HepG2 (cell line): Measurements from ENCODE around the gene PARVA. TPM values are rescaled to one million over a fixed set of nuclear protein-coding genes. Genes with fewer than 3 reads are reported as not detected.

Experiments used
- ATAC-seq: fragments of 200-7000 bp; cut with Tn5 transposase; 3 replicates; pipeline ENCODE4 v1.9.1; 2020; ENCODE audit warnings: mild to moderate bottlenecking, moderate library complexity
- BruUV-seq: library from RNA; stranded (reverse); fragments of 400-500 nt; replicated peaks from 2 replicates; lab custom pipeline; 2021; lab: Mats Ljungman, UMichigan
- CTCF ChIA-PET: fragments of 300-600 bp; formaldehyde crosslinking; extraction: SDS; loops from one replicate; lab custom pipeline; 2021; ENCODE audit warnings: low total read pairs, inconsistent platforms, low intra/inter-chr PET ratio; lab: Yijun Ruan, JAX
- POLR2A ChIA-PET: fragments of 350-600 bp; sonication (Branson Sonifier 250); formaldehyde crosslinking; loops from one replicate; lab custom pipeline; 2020; ENCODE audit warnings: antibody characterized with exemption, inconsistent platforms; lab: Yijun Ruan, JAX
- DNase-seq: peaks from one replicate; pipeline ENCODE4 v3.0.0-alpha.2; 2015; ENCODE audit warnings: low spot score
- FAIRE-seq: peaks from 3 replicates; lab custom pipeline; 2011; peaks lifted over from hg19 to GRCh38; lab: Jason Lieb, UNC
- H2AFZ ChIP-seq: one replicate; pipeline ENCODE4 v1.6.1; 2011; ENCODE audit warnings: low read length, inconsistent platforms
- H3K27ac ChIP-seq: fragments of 300-600 bp; 3 replicates; pipeline ENCODE4 v1.8.0; 2011; ENCODE audit warnings: mixed run types, mild to moderate bottlenecking, mixed read lengths, low read length, inconsistent platforms; ENCODE audit not compliant: insufficient read depth; ENCODE audit errors: extremely low read length
- H3K27me3 ChIP-seq, 2 experiments: fragments of 200-600 bp in 1 of 2; 2 replicates in 1 of 2; 3 replicates in 1 of 2; pipeline versions ENCODE4 v1.6.0 to v1.8.0; 2011; ENCODE audit warnings: low read length in 2 of 2, mild to moderate bottlenecking in 2 of 2, moderate library complexity in 2 of 2, inconsistent platforms in 1 of 2; ENCODE audit not compliant: insufficient read depth in 2 of 2, control insufficient read depth in 1 of 2
- H3K36me3 ChIP-seq, 2 experiments: fragments of 200-600 bp in 1 of 2; replicated peaks in 1 of 2; 2 replicates in 1 of 2; 3 replicates in 1 of 2; pipeline versions ENCODE4 v1.5.1 to v1.8.0; 2011; ENCODE audit warnings: low read length in 2 of 2, inconsistent platforms in 1 of 2; ENCODE audit not compliant: insufficient read depth in 2 of 2, control insufficient read depth in 1 of 2
- H3K4me1 ChIP-seq: 2 replicates; pipeline ENCODE4 v1.5.1; 2012; ENCODE audit warnings: low read length, inconsistent platforms; ENCODE audit not compliant: insufficient read depth
- H3K4me2 ChIP-seq: 2 replicates; pipeline ENCODE4 v1.6.0; 2011; ENCODE audit warnings: low read depth, low read length, inconsistent platforms
- H3K4me3 ChIP-seq, 3 experiments: fragments of 200-600 bp in 1 of 3; sonication (generic), shearing (Covaris generic) in 1 of 3; replicated peaks in 1 of 3; 2 replicates each; pipeline ENCODE4 v1.5.1; 2011 to 2016; ENCODE audit warnings: low read length in 3 of 3, inconsistent platforms in 2 of 3, low read depth in 2 of 3, mild to moderate bottlenecking in 2 of 3, control low read depth in 1 of 3, mixed read lengths in 1 of 3; ENCODE audit not compliant: insufficient read depth in 1 of 3
- H3K79me2 ChIP-seq: one replicate; pipeline ENCODE4 v1.6.1; 2011; ENCODE audit warnings: low read length, inconsistent platforms; ENCODE audit not compliant: insufficient read depth
- H3K9ac ChIP-seq: 2 replicates; pipeline ENCODE4 v1.6.0; 2011; ENCODE audit warnings: mild to moderate bottlenecking, low read depth, low read length, inconsistent platforms; ENCODE audit not compliant: insufficient read depth
- H3K9me3 ChIP-seq: 2 replicates; pipeline ENCODE4 v1.5.1; 2012; ENCODE audit warnings: mild to moderate bottlenecking, low read length
- H4K20me1 ChIP-seq: 2 replicates; pipeline ENCODE4 v1.6.0; 2011; ENCODE audit warnings: inconsistent platforms, mild to moderate bottlenecking, low read length, moderate library complexity; ENCODE audit not compliant: insufficient read depth
- BRF2 ChIP-seq: sonication (generic); formaldehyde crosslinking; IDR thresholded peaks from 2 replicates; pipeline ENCODE4 v1.8.1; 2022; ENCODE audit warnings: mild to moderate bottlenecking, missing genetic modification reagents
- CBX1 ChIP-seq: IDR thresholded peaks from one replicate; pipeline ENCODE4 v1.6.1; 2016; ENCODE audit warnings: antibody characterized with exemption, low read depth
- KDM6A ChIP-seq: IDR thresholded peaks from 2 replicates; pipeline ENCODE4 v1.6.1; 2016; ENCODE audit warnings: low read depth
- NFIC ChIP-seq: IDR thresholded peaks from 2 replicates; pipeline ENCODE4 v1.6.1; 2012; ENCODE audit warnings: mild to moderate bottlenecking, low read length, inconsistent platforms
- XBP1 ChIP-seq: sonication (generic); formaldehyde crosslinking; IDR thresholded peaks from 2 replicates; pipeline ENCODE4 v1.5.0; 2020; ENCODE audit warnings: missing genetic modification reagents
- ZFP91 ChIP-seq: sonication (generic); formaldehyde crosslinking; IDR thresholded peaks from 2 replicates; pipeline ENCODE4 v1.9.0; 2022; ENCODE audit warnings: missing genetic modification reagents, mild to moderate bottlenecking, borderline replicate concordance
- ZNF121 ChIP-seq: sonication (generic); formaldehyde crosslinking; IDR thresholded peaks from 2 replicates; pipeline ENCODE4 v1.5.0; 2020; ENCODE audit warnings: mild to moderate bottlenecking, missing genetic modification reagents
- ZNF350 ChIP-seq: sonication (generic); formaldehyde crosslinking; IDR thresholded peaks from 2 replicates; pipeline ENCODE4 v1.4.0; 2020; ENCODE audit warnings: mild to moderate bottlenecking, low read depth, missing genetic modification reagents, borderline replicate concordance
- ZNF451 ChIP-seq: sonication (generic); formaldehyde crosslinking; IDR thresholded peaks from 2 replicates; pipeline ENCODE4 v1.5.0; 2020; ENCODE audit warnings: mild to moderate bottlenecking, missing genetic modification reagents
- ZNF790 ChIP-seq: sonication (generic); formaldehyde crosslinking; IDR thresholded peaks from 2 replicates; pipeline ENCODE4 v1.8.0; 2022; ENCODE audit warnings: missing genetic modification reagents, mild to moderate bottlenecking, borderline replicate concordance
- WGBS: methylation state at CpG from one replicate; pipeline ENCODE4 v1.1.6; 2017; ENCODE audit warnings: low lambda C conversion rate; 5-methylcytosine and 5-hydroxymethylcytosine counted together
- in situ Hi-C: cut with HindIII; loops from 2 replicates; pipeline ENCODE4 v1.10.0; 2017; ENCODE audit warnings: low pct_unique_long_range_greater_than_20kb; ENCODE audit not compliant: extremely low pct_ligation_motif_present
- intact Hi-C: fragments of 100-400 bp; cut with micrococcal nuclease; formaldehyde crosslinking; loops from one replicate; pipeline ENCODE4 v1.10.0; 2022; ENCODE audit not compliant: unreplicated experiment
- polyA plus RNA-seq, 8 experiments: library from polyadenylated mRNA; depleted of rRNA in 3 of 8; stranded (reverse) in 7 of 8; unstranded in 1 of 8; fragments of >200 nt; fragmentation: Illumina TruSeq in 4 of 8; extraction: Trizol in 4 of 8; gene quantifications; 2 replicates each; pipeline versions ENCODE4 v1.2.1 to v1.2.3, GENCODE V29; 2011 to 2016; ENCODE audit warnings: low read depth in 4 of 8, missing spikeins in 1 of 8, mixed read lengths in 1 of 8; ENCODE audit not compliant: insufficient read depth in 1 of 8
- total RNA-seq, 5 experiments: library from RNA; depleted of rRNA; stranded (reverse); fragments of >200 nt; fragmentation: Illumina TruSeq; extraction: Trizol; gene quantifications; 2 replicates each; pipeline ENCODE4 v1.2.3, GENCODE V29; 2016; ENCODE audit warnings: low read depth in 1 of 5

Gene PARVA
- total and polyA plus RNA-seq, 2 of the 13 experiments (the other 11 are each of a cell fraction or from before 2014, with no cell fraction given), result 5.9 to 9.1 TPM

- DNase-seq (no peak), FAIRE-seq (no peak), ATAC-seq (no peak)
- H3K4me1 ChIP-seq, result peaks cover 6% of the 10 kb centered on the region; the same call in 1 of the 2 replicates
- no peak overlapping the region for H2AFZ ChIP-seq
- H4K20me1 ChIP-seq, result no peaks in the 10 kb centered on the region
- peaks cover 0 to 1% of the 10 kb centered on the region in 2 experiments; a peak in 1 of 5 replicates for H3K27me3 ChIP-seq
- 42% methylated on average over 8 of the region's 9 CpGs for WGBS
- POLR2A ChIA-PET, result no interaction called here
- no peak overlapping the region for H3K27ac ChIP-seq
- H3K9me3 ChIP-seq, result no peaks in the 10 kb centered on the region
- in situ Hi-C loops, result loop anchor here (10.0 kb wide), 1 partner anchor 60 kb away; no protein-coding TSS in a partner anchor
- BruUV-seq, result no TSS peak
- H3K9ac ChIP-seq, result no peak overlapping the region
- H3K4me3 ChIP-seq, result no peak overlapping the region
- H3K36me3 ChIP-seq, result no peaks in the 10 kb centered on the region
- intact Hi-C loops, result no loop called here
- CTCF ChIA-PET, result no interaction called here
- no peak overlapping the region for H3K4me2 ChIP-seq
- no peak for TF ChIP-seq KDM6A (CRISPR knock-in tag)
- TF ChIP-seq CBX1, result no peak
- no peak for TF ChIP-seq ZFP91 (CRISPR knock-in tag)
- no peak for TF ChIP-seq ZNF451 (CRISPR knock-in tag)
- no peak for TF ChIP-seq ZNF790 (CRISPR knock-in tag)
- no peak for TF ChIP-seq ZNF350 (CRISPR knock-in tag)
- no peak for TF ChIP-seq BRF2 (CRISPR knock-in tag)
- no peak for TF ChIP-seq NFIC
- TF ChIP-seq ZNF121 (CRISPR knock-in tag), result no peak
- TF ChIP-seq XBP1 (CRISPR knock-in tag), result no peak
- no peaks in the 10 kb centered on the region for H3K79me2 ChIP-seq
Observed at GRCh38 chr11:12354750-12355545, 22.4 kb upstream of the PARVA start.
